Hepatocyte (in vitro differentiated cells): ENCODE measurements around the gene CHST11.

Experiments
- CTCF ChIP-seq: fragments of 200-600 bp; sonication (generic); IDR thresholded peaks from 2 replicates; pipeline ENCODE4 v1.5.1; 2016; ENCODE audit warnings: antibody characterized with exemption, mild to moderate bottlenecking; ENCODE audit not compliant: poor library complexity
- EZH2 ChIP-seq: fragments of 200-600 bp; sonication (generic); IDR thresholded peaks from 2 replicates; pipeline ENCODE4 v1.6.1; 2016; ENCODE audit warnings: antibody characterized with exemption, mild to moderate bottlenecking, borderline replicate concordance

- no peak for TF ChIP-seq EZH2
- no peak for TF ChIP-seq CTCF
These were observed 335.8 kb downstream of the CHST11 start for GRCh38 chr12:104792570-104792969.
